Thyroid gland (tissue), 4 donors: ENCODE data around the gene DNAH17.

Experiments used
- CTCF ChIP-seq, 6 experiments: fragments of 200-600 bp in 3 of 6; fragments of 450-650 bp in 3 of 6; sonication (generic) in 3 of 6; IDR thresholded peaks; one replicate each; pipeline ENCODE4 v1.5.1; 2016 to 2019; ENCODE audit warnings: antibody characterized with exemption in 6 of 6, mild to moderate bottlenecking in 2 of 6, inconsistent platforms in 1 of 6, moderate library complexity in 1 of 6
- POLR2A ChIP-seq, 2 donors: fragments of 450-650 bp; IDR thresholded peaks; one replicate each; pipeline ENCODE4 v1.6.1; 2017; ENCODE audit warnings: antibody characterized with exemption in 2 of 2, mild to moderate bottlenecking in 2 of 2, moderate library complexity in 1 of 2

- no peak for TF ChIP-seq CTCF (IDR thresholded peaks at IDR 0.05)
- TF ChIP-seq POLR2A (IDR thresholded peaks at IDR 0.05), result no peak
Observed at GRCh38 chr17:78562734-78563133, 14.5 kb downstream of the DNAH17 start.
